Measurements from ENCODE around the gene CC2D1A. TPM values are rescaled to one million over a fixed set of nuclear protein-coding genes. Genes with fewer than 3 reads are reported as not detected.

The CC2D1A gene
- polyA plus RNA-seq, 1 of the 3 experiments (the other 2 are of a cell fraction): 24.2 TPM

DNA sequence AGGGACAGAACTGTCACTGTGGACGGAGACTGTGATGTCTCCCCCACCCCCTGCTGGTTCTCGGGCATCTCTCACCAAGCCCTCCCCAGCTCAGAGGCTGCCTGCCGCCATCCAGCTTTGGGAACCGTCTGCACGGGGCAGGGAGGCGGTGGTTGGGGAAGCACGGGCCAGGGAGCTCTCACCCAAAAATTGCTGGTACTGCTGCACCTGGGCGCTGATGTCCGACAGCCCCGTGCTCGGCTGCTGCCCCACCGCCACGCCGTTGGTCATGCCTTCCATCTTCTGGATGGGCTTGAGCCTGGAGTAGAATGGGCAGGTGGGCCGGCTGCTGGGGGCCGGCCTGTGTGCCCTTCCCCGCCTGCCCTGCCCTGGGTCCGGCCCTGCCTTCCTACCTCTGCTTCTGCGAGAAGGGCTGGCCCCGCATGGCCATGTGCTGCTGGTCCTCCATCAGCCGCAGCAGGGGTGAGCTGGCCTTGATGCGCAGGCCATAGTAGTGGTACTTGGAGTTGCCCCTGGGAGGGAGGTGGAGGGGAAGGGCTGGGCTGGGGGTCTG lies 62.5 kb downstream of the CC2D1A start (continued):
- TF ChIP-seq FOSL2 (IDR thresholded peaks at IDR 0.05; ENCODE audit: borderline replicate concordance, low read depth) (no peak), JUND (IDR thresholded peaks at IDR 0.05) (no peak), EZH2phosphoT487 (IDR thresholded peaks at IDR 0.05; ENCODE audit: borderline replicate concordance, low read depth) (no peak), TAF1 (IDR thresholded peaks at IDR 0.05; ENCODE audit: borderline replicate concordance, low read depth, low read length) (no peak), NRF1 (IDR thresholded peaks at IDR 0.05; ENCODE audit: low read depth, low read length) (no peak), MEF2A (IDR thresholded peaks at IDR 0.05; ENCODE audit: borderline replicate concordance, low read depth) (no peak), RXRA (IDR thresholded peaks at IDR 0.05; ENCODE audit: borderline replicate concordance, low read depth) (no peak)
- TF ChIP-seq, protein P1, sequence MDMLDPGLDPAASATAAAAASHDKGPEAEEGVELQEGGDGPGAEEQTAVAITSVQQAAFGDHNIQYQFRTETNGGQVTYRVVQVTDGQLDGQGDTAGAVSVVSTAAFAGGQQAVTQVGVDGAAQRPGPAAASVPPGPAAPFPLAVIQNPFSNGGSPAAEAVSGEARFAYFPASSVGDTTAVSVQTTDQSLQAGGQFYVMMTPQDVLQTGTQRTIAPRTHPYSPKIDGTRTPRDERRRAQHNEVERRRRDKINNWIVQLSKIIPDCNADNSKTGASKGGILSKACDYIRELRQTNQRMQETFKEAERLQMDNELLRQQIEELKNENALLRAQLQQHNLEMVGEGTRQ (IDR thresholded peaks at IDR 0.05; ENCODE audit: borderline replicate concordance, low read depth, low read length): no peak

DNA sequence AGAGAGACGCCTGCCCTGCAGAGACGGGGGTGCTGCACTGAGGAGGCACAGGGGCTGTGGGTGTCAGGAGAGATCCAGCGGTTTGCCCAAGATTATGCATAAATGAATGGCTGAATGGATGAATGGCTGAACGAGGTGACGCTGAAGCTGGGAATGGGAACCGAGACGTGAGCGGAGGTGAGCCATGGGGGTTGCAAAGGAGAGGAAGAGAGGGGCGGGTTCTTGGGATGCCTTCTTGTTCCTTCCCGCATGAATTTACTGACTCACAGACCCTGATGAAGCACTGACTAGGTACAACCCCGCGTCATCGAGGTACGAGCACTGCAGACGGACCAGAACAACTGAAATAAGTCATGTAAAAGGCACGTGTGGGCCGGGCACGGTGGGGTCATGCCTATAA lies 63.0 kb downstream of the CC2D1A start:
- Histone ChIP-seq H3K9me3 (no peaks in the 10 kb centered on the region), H3K9ac (no peak overlapping the region), H2AFZ (ENCODE audit: low read depth) (no peak overlapping the region), H3K79me2 (ENCODE audit: insufficient read depth) (no peaks in the 10 kb centered on the region), H3K4me3 (ENCODE audit: low read depth in 2 of 2, low read length in 1 of 2) (no peak overlapping the region), H3K4me1 (ENCODE audit: control insufficient read depth in 1 of 2, insufficient read depth in 2 of 2, low read depth in 1 of 2, low read length in 1 of 2) (no peaks in the 10 kb centered on the region), H3F3A (replicated peaks; ENCODE audit: insufficient read depth) (peaks cover 5% of the 10 kb centered on the region), H3K4me2 (no peak overlapping the region), H3K36me3 (replicated peaks in 1 of 2; ENCODE audit: control insufficient read depth in 1 of 2, insufficient read depth in 2 of 2, low read length in 1 of 2) (peaks cover 0 to 10% of the 10 kb centered on the region in 2 experiments), H3K9me2 (no peaks in the 10 kb centered on the region), H3K27ac (ENCODE audit: low read depth in 2 of 2, low read length in 1 of 2) (no peak overlapping the region), H3K27me3 (ENCODE audit: insufficient read depth) (no peaks in the 10 kb centered on the region), H4K20me1 (ENCODE audit: insufficient read depth) (no peaks in the 10 kb centered on the region)
- WGBS (ENCODE audit: low lambda C conversion rate): 97% methylated on average over 16 of the region's 18 CpGs
- ChIA-PET POLR2A (no interaction called here), CTCF (interaction anchor here (0.9 to 1.3 kb wide), 2 partner anchors 15 to 89 kb away, joined by 3 to 4 read pairs; no protein-coding TSS in a partner anchor)
- no peak for TF ChIP-seq YY1 (IDR thresholded peaks at IDR 0.05; ENCODE audit: low read depth)
- no peak for TF ChIP-seq ELF1 (IDR thresholded peaks at IDR 0.05)
- TF ChIP-seq, protein P2, sequence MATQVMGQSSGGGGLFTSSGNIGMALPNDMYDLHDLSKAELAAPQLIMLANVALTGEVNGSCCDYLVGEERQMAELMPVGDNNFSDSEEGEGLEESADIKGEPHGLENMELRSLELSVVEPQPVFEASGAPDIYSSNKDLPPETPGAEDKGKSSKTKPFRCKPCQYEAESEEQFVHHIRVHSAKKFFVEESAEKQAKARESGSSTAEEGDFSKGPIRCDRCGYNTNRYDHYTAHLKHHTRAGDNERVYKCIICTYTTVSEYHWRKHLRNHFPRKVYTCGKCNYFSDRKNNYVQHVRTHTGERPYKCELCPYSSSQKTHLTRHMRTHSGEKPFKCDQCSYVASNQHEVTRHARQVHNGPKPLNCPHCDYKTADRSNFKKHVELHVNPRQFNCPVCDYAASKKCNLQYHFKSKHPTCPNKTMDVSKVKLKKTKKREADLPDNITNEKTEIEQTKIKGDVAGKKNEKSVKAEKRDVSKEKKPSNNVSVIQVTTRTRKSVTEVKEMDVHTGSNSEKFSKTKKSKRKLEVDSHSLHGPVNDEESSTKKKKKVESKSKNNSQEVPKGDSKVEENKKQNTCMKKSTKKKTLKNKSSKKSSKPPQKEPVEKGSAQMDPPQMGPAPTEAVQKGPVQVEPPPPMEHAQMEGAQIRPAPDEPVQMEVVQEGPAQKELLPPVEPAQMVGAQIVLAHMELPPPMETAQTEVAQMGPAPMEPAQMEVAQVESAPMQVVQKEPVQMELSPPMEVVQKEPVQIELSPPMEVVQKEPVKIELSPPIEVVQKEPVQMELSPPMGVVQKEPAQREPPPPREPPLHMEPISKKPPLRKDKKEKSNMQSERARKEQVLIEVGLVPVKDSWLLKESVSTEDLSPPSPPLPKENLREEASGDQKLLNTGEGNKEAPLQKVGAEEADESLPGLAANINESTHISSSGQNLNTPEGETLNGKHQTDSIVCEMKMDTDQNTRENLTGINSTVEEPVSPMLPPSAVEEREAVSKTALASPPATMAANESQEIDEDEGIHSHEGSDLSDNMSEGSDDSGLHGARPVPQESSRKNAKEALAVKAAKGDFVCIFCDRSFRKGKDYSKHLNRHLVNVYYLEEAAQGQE (IDR thresholded peaks at IDR 0.05; ENCODE audit: low read depth, low read length): no peak
- TF ChIP-seq, protein P1 (IDR thresholded peaks at IDR 0.05; ENCODE audit: borderline replicate concordance, low read depth, low read length): no peak
- TF ChIP-seq CHD2 (IDR thresholded peaks at IDR 0.05; ENCODE audit: low read length, partially characterized antibody): no peak
- TF ChIP-seq, protein P3, sequence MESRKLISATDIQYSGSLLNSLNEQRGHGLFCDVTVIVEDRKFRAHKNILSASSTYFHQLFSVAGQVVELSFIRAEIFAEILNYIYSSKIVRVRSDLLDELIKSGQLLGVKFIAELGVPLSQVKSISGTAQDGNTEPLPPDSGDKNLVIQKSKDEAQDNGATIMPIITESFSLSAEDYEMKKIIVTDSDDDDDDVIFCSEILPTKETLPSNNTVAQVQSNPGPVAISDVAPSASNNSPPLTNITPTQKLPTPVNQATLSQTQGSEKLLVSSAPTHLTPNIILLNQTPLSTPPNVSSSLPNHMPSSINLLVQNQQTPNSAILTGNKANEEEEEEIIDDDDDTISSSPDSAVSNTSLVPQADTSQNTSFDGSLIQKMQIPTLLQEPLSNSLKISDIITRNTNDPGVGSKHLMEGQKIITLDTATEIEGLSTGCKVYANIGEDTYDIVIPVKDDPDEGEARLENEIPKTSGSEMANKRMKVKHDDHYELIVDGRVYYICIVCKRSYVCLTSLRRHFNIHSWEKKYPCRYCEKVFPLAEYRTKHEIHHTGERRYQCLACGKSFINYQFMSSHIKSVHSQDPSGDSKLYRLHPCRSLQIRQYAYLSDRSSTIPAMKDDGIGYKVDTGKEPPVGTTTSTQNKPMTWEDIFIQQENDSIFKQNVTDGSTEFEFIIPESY (IDR thresholded peaks at IDR 0.05; ENCODE audit: borderline replicate concordance, low read depth): no peak
- no peak for TF ChIP-seq RXRA (IDR thresholded peaks at IDR 0.05; ENCODE audit: borderline replicate concordance, low read depth)
- TF ChIP-seq, protein P4, sequence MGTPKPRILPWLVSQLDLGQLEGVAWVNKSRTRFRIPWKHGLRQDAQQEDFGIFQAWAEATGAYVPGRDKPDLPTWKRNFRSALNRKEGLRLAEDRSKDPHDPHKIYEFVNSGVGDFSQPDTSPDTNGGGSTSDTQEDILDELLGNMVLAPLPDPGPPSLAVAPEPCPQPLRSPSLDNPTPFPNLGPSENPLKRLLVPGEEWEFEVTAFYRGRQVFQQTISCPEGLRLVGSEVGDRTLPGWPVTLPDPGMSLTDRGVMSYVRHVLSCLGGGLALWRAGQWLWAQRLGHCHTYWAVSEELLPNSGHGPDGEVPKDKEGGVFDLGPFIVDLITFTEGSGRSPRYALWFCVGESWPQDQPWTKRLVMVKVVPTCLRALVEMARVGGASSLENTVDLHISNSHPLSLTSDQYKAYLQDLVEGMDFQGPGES (IDR thresholded peaks at IDR 0.05; ENCODE audit: low read depth, low read length): no peak
- no peak for TF ChIP-seq TAF1 (IDR thresholded peaks at IDR 0.05; ENCODE audit: borderline replicate concordance, low read depth, low read length)
- no peak for TF ChIP-seq FOXM1 (IDR thresholded peaks at IDR 0.05; ENCODE audit: low read depth)
- no peak for TF ChIP-seq GATA2 (CRISPR knock-in tag; IDR thresholded peaks at IDR 0.05)
- no peak for TF ChIP-seq RAD21 (IDR thresholded peaks at IDR 0.05; ENCODE audit: low read length)
- no peak for TF ChIP-seq SIN3A (IDR thresholded peaks at IDR 0.05; ENCODE audit: borderline replicate concordance, low read depth, low read length)
- no peak for TF ChIP-seq RFX5 (IDR thresholded peaks at IDR 0.05; ENCODE audit: low read length)
- TF ChIP-seq TCF12 (IDR thresholded peaks at IDR 0.05): no peak
- no peak for TF ChIP-seq SMC3 (IDR thresholded peaks at IDR 0.05; ENCODE audit: low read depth, low read length)
- TF ChIP-seq NFIC (IDR thresholded peaks at IDR 0.05; ENCODE audit: borderline replicate concordance): no peak
- TF ChIP-seq NRF1 (IDR thresholded peaks at IDR 0.05; ENCODE audit: low read depth, low read length): no peak
- no peak for DNase-seq
